ENCODE data around the gene HAUS1.
"Not testable (repeated sequence)": the region's sequence is repeated elsewhere in the genome, so short reads cannot be mapped to it uniquely, and the experiment has no call there.

The HAUS1 gene

DNA sequence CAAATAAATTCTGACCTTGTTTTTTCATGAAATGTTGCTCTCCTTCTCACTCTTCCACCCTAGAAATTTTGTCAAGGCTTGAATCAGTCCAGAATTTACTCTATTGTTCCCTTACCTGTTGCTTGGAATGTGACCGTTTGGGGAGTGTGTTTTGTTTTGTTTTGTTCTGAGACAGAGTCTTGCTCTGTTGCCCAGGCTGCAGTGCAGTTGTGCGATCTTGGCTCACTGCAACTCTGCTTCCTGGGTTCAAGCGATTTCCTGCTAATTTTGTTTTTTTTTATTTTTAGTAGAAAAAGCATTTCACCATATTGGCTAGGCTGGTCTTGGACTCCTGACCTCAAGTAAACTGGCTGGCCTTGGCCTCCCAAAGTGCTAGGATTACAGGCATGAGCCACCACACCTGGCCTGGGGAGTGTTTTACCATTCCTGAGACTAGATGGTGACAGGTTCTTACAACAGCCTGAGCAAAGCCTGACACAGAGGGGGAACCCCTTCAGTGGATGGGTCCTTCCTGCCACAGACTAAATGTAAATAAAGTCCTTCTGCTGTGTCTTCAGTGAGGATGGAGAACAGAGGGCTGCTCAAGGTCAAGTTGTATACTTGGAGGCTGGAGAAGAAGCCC, 52.0 kb downstream of the HAUS1 start:
- no peak for DNase-seq (ENCODE audit: insufficient read length, low spot score)
- no peak for TF ChIP-seq POLR2A (IDR thresholded peaks at IDR 0.05; ENCODE audit: low read depth, low read length)
- FAIRE-seq: no peak

DNA sequence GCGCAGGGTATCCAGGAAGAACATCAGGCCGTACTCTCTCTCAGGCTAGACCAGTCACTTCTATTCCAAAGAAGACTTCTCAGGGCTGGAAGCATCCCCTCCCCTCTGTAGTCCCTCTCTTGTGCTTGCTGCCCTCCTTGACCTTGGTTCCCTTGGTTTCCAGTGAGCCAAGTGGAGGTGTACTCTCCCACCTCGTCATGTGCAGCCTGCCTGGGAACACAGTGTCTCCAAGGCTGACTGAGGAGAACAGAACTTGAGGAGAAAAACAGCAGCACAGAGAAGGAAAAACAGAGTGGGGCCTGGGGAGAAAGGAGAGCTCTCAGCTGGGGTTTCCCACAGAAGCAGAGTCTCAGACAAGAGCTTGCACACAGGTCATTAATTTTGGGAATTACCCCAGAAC, 52.7 kb downstream of the HAUS1 start:
- no peak for TF ChIP-seq POLR2A (IDR thresholded peaks at IDR 0.05; ENCODE audit: low read depth, low read length)
- FAIRE-seq: no peak
- DNase-seq (ENCODE audit: insufficient read length, low spot score): no peak

DNA sequence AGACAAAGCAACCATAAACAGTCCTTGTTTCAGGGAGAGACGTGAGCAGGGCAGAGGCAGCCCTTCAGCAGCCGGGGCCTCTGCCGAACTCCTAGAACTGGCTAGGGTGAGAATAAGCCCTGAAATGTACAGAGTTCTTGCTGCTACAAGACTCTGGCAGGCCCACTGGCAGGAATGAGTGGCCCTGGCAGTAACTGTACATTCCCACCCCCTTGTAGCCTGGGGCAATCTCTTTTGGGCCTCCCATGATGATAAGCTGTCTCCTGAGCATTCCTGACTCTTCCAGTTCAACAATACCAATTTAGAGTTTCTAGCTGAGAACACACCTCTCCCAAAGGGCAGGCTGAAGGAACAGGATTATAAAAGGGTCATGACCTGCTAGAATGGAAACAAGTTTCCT, 54.3 kb downstream of the HAUS1 start:
- FAIRE-seq (no peak), DNase-seq (ENCODE audit: insufficient read length, low spot score) (no peak)
- no peak for TF ChIP-seq POLR2A (IDR thresholded peaks at IDR 0.05; ENCODE audit: low read depth, low read length)

DNA sequence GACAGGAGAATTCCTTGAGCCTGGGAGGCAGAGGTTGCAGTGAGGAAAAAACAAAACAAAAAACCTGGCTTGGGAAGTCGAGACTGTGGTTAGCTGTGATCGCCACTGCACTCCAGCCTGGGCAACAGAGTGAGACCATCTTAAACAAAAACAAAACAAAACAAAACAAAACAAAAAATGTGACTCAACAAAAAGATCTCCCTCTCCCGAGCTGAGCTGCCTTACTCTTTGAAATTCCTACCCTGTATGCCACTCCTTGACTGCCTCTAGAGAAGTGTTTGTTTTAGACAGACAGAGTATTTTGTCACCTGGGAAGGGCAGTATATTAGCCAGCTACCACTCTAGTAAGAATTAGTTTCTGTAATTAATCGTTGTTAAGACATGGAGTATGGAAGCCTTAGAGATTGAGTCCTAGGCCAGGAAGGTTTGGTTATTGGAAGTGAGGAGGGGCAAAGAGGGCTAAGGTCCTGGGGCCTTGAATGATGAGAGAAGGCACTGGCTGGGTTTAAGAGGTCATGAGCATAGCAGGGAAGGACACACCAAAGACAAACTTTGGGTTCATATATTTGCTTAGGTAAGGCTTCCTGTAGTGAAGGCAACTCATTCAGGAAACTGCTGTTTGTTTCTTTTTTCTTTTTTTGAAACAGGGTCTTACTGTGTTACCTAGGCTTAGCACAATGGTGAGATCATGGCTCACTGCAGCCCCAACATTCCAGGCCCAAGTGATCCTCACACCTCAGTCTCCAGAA, 56.0 kb downstream of the HAUS1 start:
- DNase-seq (ENCODE audit: insufficient read length, low spot score): no peak
- no peak for TF ChIP-seq POLR2A (IDR thresholded peaks at IDR 0.05; ENCODE audit: low read depth, low read length)
- no peak for FAIRE-seq

DNA sequence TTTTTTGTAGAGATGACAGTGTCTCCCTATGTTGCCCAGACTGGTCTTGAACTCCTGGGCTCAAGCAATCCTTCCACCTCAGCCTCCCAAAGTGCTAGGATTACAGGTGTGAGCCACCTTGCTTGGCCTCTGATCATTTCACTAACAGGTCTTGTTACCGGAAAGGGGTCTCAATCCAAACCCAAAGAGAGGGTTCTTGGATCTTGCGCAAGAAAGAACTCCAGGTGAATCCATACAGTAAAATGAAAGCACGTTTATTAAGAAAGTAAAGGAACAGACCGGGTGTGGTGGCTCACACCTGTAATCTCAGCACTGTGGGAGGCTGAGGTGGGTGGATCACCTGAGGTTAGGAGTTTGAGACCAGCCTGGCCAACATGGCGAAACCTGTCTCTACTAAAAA, 56.7 kb downstream of the HAUS1 start:
- FAIRE-seq; DNase-seq (ENCODE audit: insufficient read length, low spot score): not testable (repeated sequence)

DNA sequence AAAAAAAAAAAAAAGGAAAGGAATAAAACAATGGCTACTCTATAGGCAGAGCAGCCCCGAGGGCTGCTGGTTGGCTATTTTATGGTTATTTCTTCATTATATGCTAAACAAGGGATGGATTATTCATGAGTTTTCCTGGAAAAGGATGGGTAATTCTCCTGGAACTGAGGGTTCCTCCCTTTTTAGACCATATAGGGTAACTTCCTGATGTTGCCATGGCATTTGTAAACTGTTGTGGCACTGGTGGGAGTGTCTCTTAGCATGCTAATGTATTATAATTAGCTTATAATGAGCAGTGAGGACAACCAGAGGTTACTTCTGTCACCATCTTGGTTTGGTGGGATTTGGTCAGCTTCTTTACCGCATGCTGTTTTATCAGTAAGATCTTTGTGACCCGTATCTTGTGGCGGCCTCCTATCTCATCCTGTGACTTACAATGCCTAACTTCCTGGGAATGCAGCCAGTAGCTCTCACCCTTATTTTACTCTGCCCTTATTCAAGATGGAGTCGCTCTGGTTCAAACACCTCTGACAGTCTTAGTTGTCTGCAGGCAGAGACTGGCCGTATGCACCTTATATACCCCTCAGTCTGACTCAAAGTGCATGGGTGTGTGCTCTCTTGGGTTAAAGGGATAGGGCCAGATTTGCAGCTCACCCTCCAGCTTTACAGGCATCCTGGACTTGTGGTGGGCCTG, 57.7 kb downstream of the HAUS1 start:
- DNase-seq (ENCODE audit: insufficient read length, low spot score): no peak
- no peak for FAIRE-seq
- no peak for TF ChIP-seq POLR2A (IDR thresholded peaks at IDR 0.05; ENCODE audit: low read depth, low read length)

DNA sequence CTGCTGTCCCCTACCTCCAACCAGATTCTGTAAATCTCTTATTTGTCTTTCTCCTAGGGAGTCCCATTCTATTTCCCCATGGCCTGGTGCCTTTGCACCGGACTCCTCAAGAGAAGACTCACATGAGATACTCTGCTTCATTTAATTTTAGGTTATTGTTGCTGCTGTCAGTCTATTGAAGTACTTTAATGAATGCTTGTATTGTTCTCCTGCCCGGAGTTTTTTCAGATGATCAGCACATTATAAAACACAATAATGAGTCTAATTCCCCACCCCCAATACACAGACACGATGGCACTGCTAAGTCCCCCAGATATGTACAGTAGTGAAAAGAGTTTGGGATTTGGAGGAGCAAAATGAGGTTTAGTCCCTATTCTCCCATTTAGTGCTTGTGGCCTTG, 58.9 kb downstream of the HAUS1 start:
- no peak for TF ChIP-seq POLR2A (IDR thresholded peaks at IDR 0.05; ENCODE audit: low read depth, low read length)
- FAIRE-seq (no peak), DNase-seq (ENCODE audit: insufficient read length, low spot score) (no peak)

DNA sequence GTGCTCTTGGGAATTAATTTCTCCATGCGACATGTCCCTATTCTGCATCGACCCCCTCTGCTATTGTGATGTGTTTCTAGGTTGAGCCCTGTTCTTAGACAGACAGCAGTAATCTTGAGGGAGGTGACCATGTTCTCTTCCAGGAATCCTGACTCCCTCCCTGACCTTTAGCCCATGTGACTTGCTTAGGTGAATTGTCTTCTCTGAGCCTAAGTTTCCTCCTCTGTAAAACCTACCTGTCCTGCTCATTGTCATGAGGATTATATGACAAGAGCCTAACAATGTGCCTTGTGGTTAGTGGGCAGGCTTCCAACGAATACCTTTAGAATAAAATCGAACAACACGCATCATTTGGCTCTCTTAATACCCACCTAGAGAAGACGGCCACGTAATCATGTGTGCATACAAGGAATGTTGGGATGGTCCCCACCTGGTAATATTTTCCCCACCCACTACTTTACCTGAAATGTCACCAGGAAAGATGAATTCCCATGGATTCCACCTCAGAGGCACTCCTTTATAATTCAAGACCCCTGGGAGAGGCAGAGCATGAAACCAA, 59.8 kb downstream of the HAUS1 start:
- TF ChIP-seq POLR2A (IDR thresholded peaks at IDR 0.05; ENCODE audit: low read depth, low read length): no peak
- no peak for FAIRE-seq
- no peak for DNase-seq (ENCODE audit: insufficient read length, low spot score)

DNA sequence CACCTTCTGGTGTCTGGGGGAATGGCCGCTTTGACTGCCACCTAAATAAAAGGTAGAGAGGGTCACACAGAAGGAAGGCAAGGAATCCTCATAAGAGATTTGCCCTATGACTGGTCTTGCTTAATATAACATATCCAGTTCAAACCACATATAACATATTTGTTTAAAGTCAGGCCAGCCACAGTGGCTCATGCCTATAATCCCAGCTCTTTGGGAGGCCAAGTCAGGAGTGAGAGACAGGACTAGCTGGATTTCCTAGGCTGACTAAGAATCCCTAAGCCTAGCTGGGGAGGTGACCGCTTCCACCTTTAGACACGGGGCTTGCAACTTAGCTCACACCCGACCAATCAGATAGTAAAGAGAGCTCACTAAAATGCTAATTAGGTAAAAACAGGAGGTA, 60.3 kb downstream of the HAUS1 start:
- not testable (repeated sequence) for FAIRE-seq; DNase-seq (ENCODE audit: insufficient read length, low spot score)

DNA sequence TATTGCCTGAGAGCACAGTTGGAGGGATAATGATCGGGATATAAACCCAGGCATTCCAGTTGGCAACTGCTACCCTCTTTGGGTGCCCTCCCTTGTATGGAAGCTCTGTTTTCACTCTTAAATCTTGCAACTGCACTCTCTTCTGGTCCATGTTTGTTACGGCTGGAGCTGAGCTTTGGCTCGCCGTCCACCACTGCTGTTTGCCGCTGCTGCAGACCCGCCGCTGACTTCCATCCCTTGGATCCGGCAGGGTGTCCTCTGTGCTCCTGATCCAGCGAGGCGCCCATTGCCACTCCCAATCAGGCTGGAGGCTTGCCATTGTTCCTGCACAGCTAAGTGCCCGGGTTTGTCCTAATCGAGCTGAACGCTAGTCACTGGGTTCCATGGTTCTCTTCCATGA, 60.7 kb downstream of the HAUS1 start:
- FAIRE-seq (no peak), DNase-seq (ENCODE audit: insufficient read length, low spot score) (no peak)
- TF ChIP-seq POLR2A (IDR thresholded peaks at IDR 0.05; ENCODE audit: low read depth, low read length): no peak

DNA sequence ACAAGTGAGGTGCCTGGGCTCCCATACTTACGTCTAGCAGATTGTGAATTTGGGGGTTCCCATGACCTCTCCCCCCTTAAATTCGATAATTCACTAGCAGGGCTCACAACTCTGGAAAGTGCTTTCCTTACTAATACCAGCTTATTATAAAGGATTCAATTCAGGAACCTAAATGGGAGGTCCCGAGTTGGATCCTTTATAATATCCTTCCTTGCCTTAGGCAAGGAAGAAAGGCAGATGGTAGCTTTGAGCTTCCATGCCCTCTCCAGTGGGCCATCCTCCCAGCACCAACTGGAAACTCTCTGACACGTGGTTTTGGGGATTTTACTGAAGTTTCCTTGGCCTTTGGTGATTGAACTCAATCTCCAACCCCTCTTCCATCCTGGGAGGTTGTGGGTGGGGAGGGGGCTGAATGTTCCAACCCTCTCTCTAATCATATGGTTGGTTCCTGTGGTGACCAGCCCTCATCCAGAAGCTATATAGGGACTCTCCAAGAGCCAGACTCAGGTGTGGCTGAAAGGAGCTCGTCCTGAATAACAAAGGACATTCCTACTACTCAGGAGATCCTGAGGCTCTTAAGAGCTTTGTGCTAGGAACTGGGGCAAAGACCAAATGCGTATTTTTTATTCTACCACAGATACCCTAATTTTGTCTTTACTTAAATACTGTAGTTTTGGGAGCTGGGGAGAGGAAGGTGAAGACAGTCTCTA, 62.2 kb downstream of the HAUS1 start:
- no peak for TF ChIP-seq POLR2A (IDR thresholded peaks at IDR 0.05; ENCODE audit: low read depth, low read length)
- FAIRE-seq (no peak), DNase-seq (ENCODE audit: insufficient read length, low spot score) (no peak)

DNA sequence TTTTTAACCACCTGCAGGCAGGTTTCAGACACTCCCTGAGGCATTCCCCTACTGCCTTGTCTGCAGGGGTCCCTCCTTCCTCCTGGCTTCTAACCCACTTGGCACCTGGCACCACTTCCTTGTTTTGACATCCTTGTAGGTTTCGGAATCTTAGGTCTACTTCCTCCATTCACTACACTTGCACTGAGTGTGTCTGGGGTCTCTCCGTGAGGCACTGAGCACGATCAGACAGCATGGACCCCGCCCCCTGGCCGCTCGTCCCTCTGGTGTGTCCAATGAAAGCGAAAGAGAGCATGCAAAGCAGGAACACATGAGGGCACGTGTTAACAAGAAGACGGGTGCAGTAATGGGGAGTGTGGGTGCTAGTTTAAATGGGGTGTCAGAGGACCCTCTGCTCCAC, 63.8 kb downstream of the HAUS1 start:
- no peak for FAIRE-seq
- DNase-seq (ENCODE audit: insufficient read length, low spot score): no peak
- no peak for TF ChIP-seq POLR2A (IDR thresholded peaks at IDR 0.05; ENCODE audit: low read depth, low read length)

DNA sequence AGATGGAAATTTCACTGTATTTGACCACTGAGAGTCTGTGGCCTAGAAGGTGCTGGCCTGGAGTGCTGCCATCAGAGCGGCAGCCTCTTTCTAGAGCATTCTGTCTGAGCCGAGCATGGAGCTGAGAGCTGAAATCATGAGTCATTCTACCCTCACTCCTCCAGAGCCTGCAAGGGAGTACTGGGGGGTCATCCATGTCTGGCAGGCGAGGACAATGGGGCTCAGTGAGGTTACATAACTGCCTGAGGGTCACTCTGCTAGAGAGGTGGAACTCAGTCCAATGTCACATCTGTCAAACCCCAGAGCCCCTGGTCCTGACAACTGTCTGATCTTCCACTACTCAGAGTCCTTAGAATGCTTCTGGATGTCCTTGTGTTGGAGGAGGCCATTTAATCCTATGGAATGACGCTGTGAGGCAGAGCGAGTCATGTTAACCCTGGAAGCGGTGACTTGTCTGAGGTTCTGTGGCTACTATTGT, 65.3 kb downstream of the HAUS1 start:
- FAIRE-seq: no peak
- no peak for TF ChIP-seq POLR2A (IDR thresholded peaks at IDR 0.05; ENCODE audit: low read depth, low read length)
- DNase-seq (ENCODE audit: insufficient read length, low spot score): no peak

DNA sequence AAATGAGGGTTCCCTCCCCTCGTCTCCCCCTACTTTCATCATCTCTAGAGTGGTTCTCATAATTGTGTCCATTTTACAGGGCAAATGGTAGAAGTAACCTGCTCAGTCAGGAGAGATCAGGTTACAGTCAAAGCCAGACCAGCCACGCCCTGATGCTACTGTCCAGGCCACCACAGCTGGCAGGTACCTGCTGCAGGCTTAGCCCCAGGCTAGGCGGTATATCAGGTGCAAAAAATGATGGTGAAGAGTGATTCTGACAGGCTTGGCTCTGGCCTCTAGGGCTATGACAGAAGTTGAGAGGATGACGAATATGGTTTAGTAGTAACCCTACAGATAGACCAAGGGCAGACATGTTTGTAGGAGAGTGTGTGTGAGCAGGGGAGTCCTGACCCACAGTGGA, 67.1 kb downstream of the HAUS1 start:
- FAIRE-seq: no peak
- TF ChIP-seq POLR2A (IDR thresholded peaks at IDR 0.05; ENCODE audit: low read depth, low read length): no peak

More for the DNA sequence above, 67.1 kb downstream of the HAUS1 start:
- DNase-seq (ENCODE audit: insufficient read length, low spot score): no peak
